Neutrophil (primary cell): ENCODE measurements around the gene GPC6.

Experiments used
- H3K27ac ChIP-seq: fragments of 200-600 bp; sonication (generic); 2 replicates; pipeline ENCODE4 v1.5.1; 2016; ENCODE audit warnings: mild to moderate bottlenecking, moderate library complexity
- H3K27me3 ChIP-seq: fragments of 200-600 bp; sonication (generic); 2 replicates; pipeline ENCODE4 v1.6.0; 2016; ENCODE audit warnings: mild to moderate bottlenecking
- H3K36me3 ChIP-seq: fragments of 200-600 bp; sonication (generic); 2 replicates; pipeline ENCODE4 v1.5.1; 2017
- H3K4me1 ChIP-seq, 2 experiments: fragments of 200-600 bp in 1 of 2; sonication (generic) in 1 of 2; 1 replicate in 1 of 2; 2 replicates in 1 of 2; pipeline versions ENCODE4 v1.5.1 to v1.6.1; 2013 to 2016; ENCODE audit warnings: low read depth in 1 of 2, low read length in 1 of 2, mild to moderate bottlenecking in 1 of 2, moderate library complexity in 1 of 2; ENCODE audit not compliant: control insufficient read depth in 1 of 2, insufficient read depth in 1 of 2
- H3K4me3 ChIP-seq, 2 experiments: fragments of 200-600 bp in 1 of 2; sonication (generic) in 1 of 2; 1 replicate in 1 of 2; 2 replicates in 1 of 2; pipeline ENCODE4 v1.5.1; 2013 to 2016; ENCODE audit warnings: low read depth in 1 of 2, low read length in 1 of 2, mild to moderate bottlenecking in 1 of 2, moderate library complexity in 1 of 2
- H3K9me3 ChIP-seq: fragments of 200-600 bp; sonication (generic); 2 replicates; pipeline ENCODE4 v1.5.1; 2016
- CTCF ChIP-seq: fragments of 200-600 bp; sonication (generic); IDR thresholded peaks from 2 replicates; pipeline ENCODE4 v1.5.1; 2016; ENCODE audit warnings: antibody characterized with exemption

GPC6 gene

GRCh38 chr13:94419304-94419924 is 1192.8 kb downstream of the GPC6 start:
- Histone ChIP-seq H3K27me3 (peaks cover 24% of the 10 kb centered on the region), H3K4me1 (no peaks in the 10 kb centered on the region), H3K36me3 (no peaks in the 10 kb centered on the region), H3K4me3 (no peak overlapping the region), H3K27ac (no peak overlapping the region), H3K9me3 (no peaks in the 10 kb centered on the region)
- no peak for TF ChIP-seq CTCF

- Histone ChIP-seq H3K36me3 (no peaks in the 10 kb centered on the region), H3K9me3 (no peaks in the 10 kb centered on the region), H3K4me3 (no peak overlapping the region), H3K27ac (no peak overlapping the region), H3K4me1 (no peaks in the 10 kb centered on the region), H3K27me3 (peaks cover 22% of the 10 kb centered on the region)
- no peak for TF ChIP-seq CTCF
Measured at GRCh38 chr13:94419925-94420305, 1193.3 kb downstream of the GPC6 start.

GRCh38 chr13:94427313-94427953 is 1200.8 kb downstream of the GPC6 start:
- H3K36me3 ChIP-seq: no peaks in the 10 kb centered on the region
- peaks cover 10% of the 10 kb centered on the region for H3K27me3 ChIP-seq
- H3K4me3 ChIP-seq: no peak overlapping the region
- H3K27ac ChIP-seq: no peak overlapping the region
- no peaks in the 10 kb centered on the region for H3K4me1 ChIP-seq
- H3K9me3 ChIP-seq: no peaks in the 10 kb centered on the region
- no peak for TF ChIP-seq CTCF

- Histone ChIP-seq H3K4me3 (no peak overlapping the region), H3K9me3 (no peaks in the 10 kb centered on the region), H3K27me3 (peaks cover 13% of the 10 kb centered on the region), H3K27ac (no peak overlapping the region), H3K4me1 (peaks cover 0 to 6% of the 10 kb centered on the region in 2 experiments), H3K36me3 (no peaks in the 10 kb centered on the region)
- TF ChIP-seq CTCF: no peak
Measured at GRCh38 chr13:94431574-94431973, 1205.0 kb downstream of the GPC6 start.

- H3K27ac ChIP-seq: no peak overlapping the region
- no peaks in the 10 kb centered on the region for H3K9me3 ChIP-seq
- peaks cover 13% of the 10 kb centered on the region for H3K27me3 ChIP-seq
- peaks cover 0 to 6% of the 10 kb centered on the region in 2 experiments for H3K4me1 ChIP-seq
- no peak for TF ChIP-seq CTCF
- H3K36me3 ChIP-seq: no peaks in the 10 kb centered on the region
- H3K4me3 ChIP-seq: no peak overlapping the region
Measured at GRCh38 chr13:94431987-94432386, 1205.4 kb downstream of the GPC6 start.
